Esophagus squamous epithelium (tissue), 5 donors: ENCODE data around the gene SUPT20H. TPM values are rescaled to one million over a fixed set of nuclear protein-coding genes. Genes with fewer than 3 reads are reported as not detected.
A peak's percentile ranks its signal among the peaks of the same experiment; 100 is the strongest.

Experiments used
- DNase-seq: peaks from one replicate; lab custom pipeline; 2025; lab: John Stamatoyannopoulos, UW
- H3K27ac ChIP-seq, 4 donors: fragments of 200-600 bp; sonication (generic); one replicate each; pipeline ENCODE4 v1.5.1; 2016 to 2019; ENCODE audit warnings: mild to moderate bottlenecking in 1 of 4
- H3K27me3 ChIP-seq, 4 donors: fragments of 200-600 bp; sonication (generic); 1 replicate in 3 of 4; 2 replicates in 1 of 4; pipeline versions ENCODE4 v1.5.1 to v1.6.0; 2017 to 2021; ENCODE audit warnings: antibody characterized with exemption in 1 of 4
- H3K36me3 ChIP-seq, 3 donors: fragments of 200-600 bp; sonication (generic); one replicate each; pipeline ENCODE4 v1.5.1; 2016 to 2019
- H3K4me1 ChIP-seq, 3 donors: fragments of 200-600 bp; sonication (generic); one replicate each; pipeline ENCODE4 v1.5.1; 2017 to 2019
- H3K4me3 ChIP-seq, 4 donors: fragments of 200-600 bp; sonication (generic); 1 replicate in 3 of 4; 2 replicates in 1 of 4; pipeline ENCODE4 v1.5.1; 2016 to 2019; ENCODE audit warnings: mild to moderate bottlenecking in 2 of 4, moderate library complexity in 1 of 4
- H3K9me3 ChIP-seq, 3 donors: fragments of 200-600 bp; sonication (generic); one replicate each; pipeline ENCODE4 v1.5.1; 2016 to 2019
- CTCF ChIP-seq, 6 experiments: fragments of 450-650 bp in 4 of 6; fragments of 200-600 bp in 2 of 6; sonication (generic) in 2 of 6; IDR thresholded peaks; one replicate each; pipeline ENCODE4 v1.5.1; 2016 to 2019; ENCODE audit warnings: antibody characterized with exemption in 6 of 6, mild to moderate bottlenecking in 4 of 6, moderate library complexity in 4 of 6
- POLR2A ChIP-seq, 4 donors: fragments of 450-650 bp; IDR thresholded peaks; one replicate each; pipeline ENCODE4 v1.6.1; 2017; ENCODE audit warnings: antibody characterized with exemption in 4 of 4, mild to moderate bottlenecking in 4 of 4, moderate library complexity in 3 of 4
- WGBS, 2 donors: methylation state at CpG; one replicate each; pipeline ENCODE4 v1.1.5; 2018; 5-methylcytosine and 5-hydroxymethylcytosine counted together
- intact Hi-C: fragments of 100-400 bp; cut with DNase I; formaldehyde crosslinking; loops from one replicate; pipeline ENCODE4 v1.15.0; 2022
- total RNA-seq, 4 donors: library from RNA; depleted of rRNA; stranded (reverse); fragments of >200 nt; gene quantifications; one replicate each; pipeline ENCODE4 v1.1.0, GENCODE V29; 2016
- donor health status: DM: yes; HTN: yes; CAD: no.

The SUPT20H gene
- total RNA-seq, 4 donors from 2014 or later = 18.1 to 40.2 (median 27.1) TPM

- H3K4me3 ChIP-seq = no peak overlapping the region
- intact Hi-C loops = no loop called here
- H3K4me1 ChIP-seq = no peaks in the 10 kb centered on the region
- DNase-seq = no peak
- TF ChIP-seq CTCF (IDR thresholded peaks at IDR 0.05) (peak in 5 of 6 experiments; percentile 30 to 56 (median 40)), POLR2A (IDR thresholded peaks at IDR 0.05) (no peak)
- no peaks in the 10 kb centered on the region for H3K36me3 ChIP-seq
- H3K27me3 ChIP-seq = no peaks in the 10 kb centered on the region
- WGBS, 2 donors = 0 to 9% methylated on average over 1 of the region's 1 CpG
- no peak overlapping the region for H3K27ac ChIP-seq
- no peaks in the 10 kb centered on the region for H3K9me3 ChIP-seq
Measured at GRCh38 chr13:37074703-37075102, 15.2 kb upstream of the SUPT20H start.

- Histone ChIP-seq H3K27ac (no peak overlapping the region), H3K36me3 (no peaks in the 10 kb centered on the region), H3K4me1 (no peaks in the 10 kb centered on the region), H3K27me3 (no peaks in the 10 kb centered on the region), H3K9me3 (no peaks in the 10 kb centered on the region), H3K4me3 (no peak overlapping the region)
- intact Hi-C loops = no loop called here
- 58 to 63% methylated on average over 4 of the region's 4 CpGs for WGBS, 2 donors
- no peak for DNase-seq
- no peak for TF ChIP-seq POLR2A (IDR thresholded peaks at IDR 0.05)
Measured at GRCh38 chr13:37072024-37072423, 12.5 kb upstream of the SUPT20H start.

- no peak overlapping the region for H3K4me3 ChIP-seq
- no peaks in the 10 kb centered on the region for H3K4me1 ChIP-seq
- no peak for TF ChIP-seq CTCF (IDR thresholded peaks at IDR 0.05)
- TF ChIP-seq POLR2A (IDR thresholded peaks at IDR 0.05) = no peak
- no peak for DNase-seq
- H3K36me3 ChIP-seq = no peaks in the 10 kb centered on the region
- no peaks in the 10 kb centered on the region for H3K9me3 ChIP-seq
- WGBS, 2 donors = 50% methylated on average over 1 of the region's 7 CpGs; no CpG with 5 or more reads in 1 of the 2 donors
- no peak overlapping the region for H3K27ac ChIP-seq
- intact Hi-C loops = no loop called here
- no peaks in the 10 kb centered on the region for H3K27me3 ChIP-seq
Measured at GRCh38 chr13:37070956-37071355, 11.5 kb upstream of the SUPT20H start.

GRCh38 chr13:37070145-37070695, 10.7 kb upstream of the SUPT20H start:
- 73 to 83% methylated on average over 1 to 3 of the region's 9 CpGs for WGBS, 2 donors
- Histone ChIP-seq H3K4me3 (no peak overlapping the region), H3K36me3 (no peaks in the 10 kb centered on the region), H3K27me3 (no peaks in the 10 kb centered on the region), H3K4me1 (no peaks in the 10 kb centered on the region), H3K27ac (no peak overlapping the region), H3K9me3 (no peaks in the 10 kb centered on the region)
- TF ChIP-seq CTCF (IDR thresholded peaks at IDR 0.05) = no peak
- TF ChIP-seq POLR2A (IDR thresholded peaks at IDR 0.05) = no peak
- no peak for DNase-seq
- intact Hi-C loops = no loop called here

GRCh38 chr13:37069597-37070103, 10.2 kb upstream of the SUPT20H start:
- Histone ChIP-seq H3K27me3 (no peaks in the 10 kb centered on the region), H3K4me1 (no peaks in the 10 kb centered on the region), H3K36me3 (no peaks in the 10 kb centered on the region), H3K9me3 (no peaks in the 10 kb centered on the region), H3K4me3 (no peak overlapping the region), H3K27ac (no peak overlapping the region)
- TF ChIP-seq POLR2A (IDR thresholded peaks at IDR 0.05) = no peak
- TF ChIP-seq CTCF (IDR thresholded peaks at IDR 0.05) = no peak
- no peak for DNase-seq
- WGBS, 2 donors = 60% methylated on average over 1 of the region's 22 CpGs; no CpG with 5 or more reads in 1 of the 2 donors
- intact Hi-C loops = no loop called here
